HepG2 (cell line): ENCODE results near the gene ARHGAP4. TPM values are rescaled to one million over a fixed set of nuclear protein-coding genes. Genes with fewer than 3 reads are reported as not detected.

ENCODE experiments used
- ATAC-seq: fragments of 200-7000 bp; cut with Tn5 transposase; 3 replicates; pipeline ENCODE4 v1.9.1; 2020; ENCODE audit warnings: mild to moderate bottlenecking, moderate library complexity
- BruUV-seq: library from RNA; stranded (reverse); fragments of 400-500 nt; replicated peaks from 2 replicates; lab custom pipeline; 2021; lab: Mats Ljungman, UMichigan
- CTCF ChIA-PET: fragments of 300-600 bp; formaldehyde crosslinking; extraction: SDS; loops from one replicate; lab custom pipeline; 2021; ENCODE audit warnings: low total read pairs, inconsistent platforms, low intra/inter-chr PET ratio; lab: Yijun Ruan, JAX
- POLR2A ChIA-PET: fragments of 350-600 bp; sonication (Branson Sonifier 250); formaldehyde crosslinking; loops from one replicate; lab custom pipeline; 2020; ENCODE audit warnings: antibody characterized with exemption, inconsistent platforms; lab: Yijun Ruan, JAX
- DNase-seq: peaks from one replicate; pipeline ENCODE4 v3.0.0-alpha.2; 2015; ENCODE audit warnings: low spot score
- FAIRE-seq: peaks from 3 replicates; lab custom pipeline; 2011; peaks lifted over from hg19 to GRCh38; lab: Jason Lieb, UNC
- H2AFZ ChIP-seq: one replicate; pipeline ENCODE4 v1.6.1; 2011; ENCODE audit warnings: low read length, inconsistent platforms
- H3K27ac ChIP-seq: fragments of 300-600 bp; 3 replicates; pipeline ENCODE4 v1.8.0; 2011; ENCODE audit warnings: mixed run types, mild to moderate bottlenecking, mixed read lengths, low read length, inconsistent platforms; ENCODE audit not compliant: insufficient read depth; ENCODE audit errors: extremely low read length
- H3K27me3 ChIP-seq, 2 experiments: fragments of 200-600 bp in 1 of 2; 2 replicates in 1 of 2; 3 replicates in 1 of 2; pipeline versions ENCODE4 v1.6.0 to v1.8.0; 2011; ENCODE audit warnings: low read length in 2 of 2, mild to moderate bottlenecking in 2 of 2, moderate library complexity in 2 of 2, inconsistent platforms in 1 of 2; ENCODE audit not compliant: insufficient read depth in 2 of 2, control insufficient read depth in 1 of 2
- H3K36me3 ChIP-seq, 2 experiments: fragments of 200-600 bp in 1 of 2; replicated peaks in 1 of 2; 2 replicates in 1 of 2; 3 replicates in 1 of 2; pipeline versions ENCODE4 v1.5.1 to v1.8.0; 2011; ENCODE audit warnings: low read length in 2 of 2, inconsistent platforms in 1 of 2; ENCODE audit not compliant: insufficient read depth in 2 of 2, control insufficient read depth in 1 of 2
- H3K4me1 ChIP-seq: 2 replicates; pipeline ENCODE4 v1.5.1; 2012; ENCODE audit warnings: low read length, inconsistent platforms; ENCODE audit not compliant: insufficient read depth
- H3K4me2 ChIP-seq: 2 replicates; pipeline ENCODE4 v1.6.0; 2011; ENCODE audit warnings: low read depth, low read length, inconsistent platforms
- H3K4me3 ChIP-seq, 3 experiments: fragments of 200-600 bp in 1 of 3; sonication (generic), shearing (Covaris generic) in 1 of 3; replicated peaks in 1 of 3; 2 replicates each; pipeline ENCODE4 v1.5.1; 2011 to 2016; ENCODE audit warnings: low read length in 3 of 3, inconsistent platforms in 2 of 3, low read depth in 2 of 3, mild to moderate bottlenecking in 2 of 3, control low read depth in 1 of 3, mixed read lengths in 1 of 3; ENCODE audit not compliant: insufficient read depth in 1 of 3
- H3K79me2 ChIP-seq: one replicate; pipeline ENCODE4 v1.6.1; 2011; ENCODE audit warnings: low read length, inconsistent platforms; ENCODE audit not compliant: insufficient read depth
- H3K9ac ChIP-seq: 2 replicates; pipeline ENCODE4 v1.6.0; 2011; ENCODE audit warnings: mild to moderate bottlenecking, low read depth, low read length, inconsistent platforms; ENCODE audit not compliant: insufficient read depth
- H3K9me3 ChIP-seq: 2 replicates; pipeline ENCODE4 v1.5.1; 2012; ENCODE audit warnings: mild to moderate bottlenecking, low read length
- H4K20me1 ChIP-seq: 2 replicates; pipeline ENCODE4 v1.6.0; 2011; ENCODE audit warnings: inconsistent platforms, mild to moderate bottlenecking, low read length, moderate library complexity; ENCODE audit not compliant: insufficient read depth
- AGO2 ChIP-seq: fragments of 200-400 bp; formaldehyde crosslinking; optimal IDR thresholded peaks from 2 replicates; pipeline ENCODE3; 2017; ENCODE audit warnings: mild to moderate bottlenecking, low read depth, low read length, moderate library complexity
- ARNT2 ChIP-seq: sonication (generic); formaldehyde crosslinking; IDR thresholded peaks from 2 replicates; pipeline ENCODE4 v1.8.0; 2022; ENCODE audit warnings: mild to moderate bottlenecking, low read depth, missing genetic modification reagents, moderate library complexity
- CAMTA2 ChIP-seq: sonication (generic); formaldehyde crosslinking; IDR thresholded peaks from 2 replicates; pipeline ENCODE4 v1.4.0; 2020; ENCODE audit warnings: mild to moderate bottlenecking, missing genetic modification reagents, borderline replicate concordance
- KLF12 ChIP-seq: sonication (generic); formaldehyde crosslinking; IDR thresholded peaks from 2 replicates; pipeline ENCODE4 v1.4.0; 2020; ENCODE audit warnings: missing genetic modification reagents, borderline replicate concordance
- MBD4 ChIP-seq: IDR thresholded peaks from 2 replicates; pipeline ENCODE4 v1.6.1; 2012; ENCODE audit warnings: low read length, inconsistent platforms, borderline replicate concordance
- MLLT10 ChIP-seq: sonication (generic); formaldehyde crosslinking; IDR thresholded peaks from 2 replicates; pipeline ENCODE4 v1.4.0; 2020; ENCODE audit warnings: missing genetic modification reagents
- PPARG ChIP-seq: conservative IDR thresholded peaks from 2 replicates; pipeline ENCODE4 v1.6.1; 2016; ENCODE audit warnings: missing biosample characterization, missing genetic modification reagents
- RFX1 ChIP-seq: fragments of 450-650 bp; IDR thresholded peaks from 2 replicates; pipeline ENCODE4 v1.6.1; 2017
- WIZ ChIP-seq: sonication (generic); formaldehyde crosslinking; IDR thresholded peaks from 2 replicates; pipeline ENCODE4 v1.5.1; 2020; ENCODE audit warnings: mild to moderate bottlenecking, missing genetic modification reagents
- XRCC5 ChIP-seq: fragments of 200-400 bp; formaldehyde crosslinking; optimal IDR thresholded peaks from 2 replicates; pipeline ENCODE3; 2017; ENCODE audit warnings: mild to moderate bottlenecking, low read length
- ZNF556 ChIP-seq: sonication (generic); formaldehyde crosslinking; IDR thresholded peaks from 2 replicates; pipeline ENCODE4 v1.4.0; 2020; ENCODE audit warnings: mild to moderate bottlenecking, missing genetic modification reagents, borderline replicate concordance
- WGBS: methylation state at CpG from one replicate; pipeline ENCODE4 v1.1.6; 2017; ENCODE audit warnings: low lambda C conversion rate; 5-methylcytosine and 5-hydroxymethylcytosine counted together
- in situ Hi-C: cut with HindIII; loops from 2 replicates; pipeline ENCODE4 v1.10.0; 2017; ENCODE audit warnings: low pct_unique_long_range_greater_than_20kb; ENCODE audit not compliant: extremely low pct_ligation_motif_present
- intact Hi-C: fragments of 100-400 bp; cut with micrococcal nuclease; formaldehyde crosslinking; loops from one replicate; pipeline ENCODE4 v1.10.0; 2022; ENCODE audit not compliant: unreplicated experiment
- polyA plus RNA-seq, 8 experiments: library from polyadenylated mRNA; depleted of rRNA in 3 of 8; stranded (reverse) in 7 of 8; unstranded in 1 of 8; fragments of >200 nt; fragmentation: Illumina TruSeq in 4 of 8; extraction: Trizol in 4 of 8; gene quantifications; 2 replicates each; pipeline versions ENCODE4 v1.2.1 to v1.2.3, GENCODE V29; 2011 to 2016; ENCODE audit warnings: low read depth in 4 of 8, missing spikeins in 1 of 8, mixed read lengths in 1 of 8; ENCODE audit not compliant: insufficient read depth in 1 of 8
- total RNA-seq, 5 experiments: library from RNA; depleted of rRNA; stranded (reverse); fragments of >200 nt; fragmentation: Illumina TruSeq; extraction: Trizol; gene quantifications; 2 replicates each; pipeline ENCODE4 v1.2.3, GENCODE V29; 2016; ENCODE audit warnings: low read depth in 1 of 5
- TF ChIP-seq, protein P1 (sequence below): IDR thresholded peaks from 2 replicates; pipeline ENCODE4 v1.6.1; 2012; ENCODE audit warnings: inconsistent platforms
- TF ChIP-seq, protein P2 (sequence below): sonication (generic); formaldehyde crosslinking; IDR thresholded peaks from 2 replicates; pipeline ENCODE4 v1.4.0; 2020; ENCODE audit warnings: mild to moderate bottlenecking, low read depth, missing genetic modification reagents
- TF ChIP-seq, protein P3 (sequence below): fragments of 450-650 bp; IDR thresholded peaks from 2 replicates; pipeline ENCODE4 v1.6.1; 2017
- TF ChIP-seq, protein P4 (sequence below): sonication (generic); formaldehyde crosslinking; IDR thresholded peaks from 2 replicates; pipeline ENCODE4 v1.8.0; 2022; ENCODE audit warnings: low read depth, missing genetic modification reagents

Gene ARHGAP4
- total and polyA plus RNA-seq, 2 of the 13 experiments (the other 11 are each of a cell fraction or from before 2014, with no cell fraction given), result 0.57 to 0.64 TPM

DNA sequence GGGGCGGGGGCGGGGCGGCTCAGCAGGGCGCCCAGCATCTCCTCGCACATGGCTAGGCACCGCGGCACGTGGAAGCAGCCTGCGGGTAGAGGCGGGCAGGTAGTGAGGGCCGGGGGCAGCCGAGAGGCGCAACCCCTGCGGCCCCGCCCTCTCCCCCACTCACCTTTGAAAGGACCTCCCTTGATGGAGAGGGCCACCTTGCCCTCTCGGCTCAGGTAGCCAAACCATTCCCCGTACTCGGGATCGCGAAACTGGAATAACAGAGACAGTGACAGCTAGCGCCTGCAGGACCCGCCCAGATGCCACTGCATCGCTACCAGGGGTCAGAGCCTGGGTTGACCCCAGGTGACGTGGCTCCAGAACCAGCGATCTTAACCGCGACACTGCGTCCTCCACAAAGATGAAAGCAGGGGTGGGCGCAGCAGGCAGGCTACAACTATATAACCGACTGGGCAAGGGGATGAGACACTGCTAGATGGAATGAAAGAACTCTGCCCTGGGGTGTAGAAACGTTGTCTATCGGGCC is 9.3 kb upstream of the ARHGAP4 start (continued):
- TF ChIP-seq, protein P1, sequence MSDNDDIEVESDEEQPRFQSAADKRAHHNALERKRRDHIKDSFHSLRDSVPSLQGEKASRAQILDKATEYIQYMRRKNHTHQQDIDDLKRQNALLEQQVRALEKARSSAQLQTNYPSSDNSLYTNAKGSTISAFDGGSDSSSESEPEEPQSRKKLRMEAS, result peak; percentile 71
- TF ChIP-seq ZNF556 (CRISPR knock-in tag) (no peak), XRCC5 (no peak), WIZ (CRISPR knock-in tag) (no peak), MLLT10 (CRISPR knock-in tag) (no peak), RFX1 (no peak)
- TF ChIP-seq, protein P2, sequence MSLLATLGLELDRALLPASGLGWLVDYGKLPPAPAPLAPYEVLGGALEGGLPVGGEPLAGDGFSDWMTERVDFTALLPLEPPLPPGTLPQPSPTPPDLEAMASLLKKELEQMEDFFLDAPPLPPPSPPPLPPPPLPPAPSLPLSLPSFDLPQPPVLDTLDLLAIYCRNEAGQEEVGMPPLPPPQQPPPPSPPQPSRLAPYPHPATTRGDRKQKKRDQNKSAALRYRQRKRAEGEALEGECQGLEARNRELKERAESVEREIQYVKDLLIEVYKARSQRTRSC (CRISPR knock-in tag), result no peak
- TF ChIP-seq, protein P3, sequence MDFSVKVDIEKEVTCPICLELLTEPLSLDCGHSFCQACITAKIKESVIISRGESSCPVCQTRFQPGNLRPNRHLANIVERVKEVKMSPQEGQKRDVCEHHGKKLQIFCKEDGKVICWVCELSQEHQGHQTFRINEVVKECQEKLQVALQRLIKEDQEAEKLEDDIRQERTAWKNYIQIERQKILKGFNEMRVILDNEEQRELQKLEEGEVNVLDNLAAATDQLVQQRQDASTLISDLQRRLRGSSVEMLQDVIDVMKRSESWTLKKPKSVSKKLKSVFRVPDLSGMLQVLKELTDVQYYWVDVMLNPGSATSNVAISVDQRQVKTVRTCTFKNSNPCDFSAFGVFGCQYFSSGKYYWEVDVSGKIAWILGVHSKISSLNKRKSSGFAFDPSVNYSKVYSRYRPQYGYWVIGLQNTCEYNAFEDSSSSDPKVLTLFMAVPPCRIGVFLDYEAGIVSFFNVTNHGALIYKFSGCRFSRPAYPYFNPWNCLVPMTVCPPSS, result no peak

DNA sequence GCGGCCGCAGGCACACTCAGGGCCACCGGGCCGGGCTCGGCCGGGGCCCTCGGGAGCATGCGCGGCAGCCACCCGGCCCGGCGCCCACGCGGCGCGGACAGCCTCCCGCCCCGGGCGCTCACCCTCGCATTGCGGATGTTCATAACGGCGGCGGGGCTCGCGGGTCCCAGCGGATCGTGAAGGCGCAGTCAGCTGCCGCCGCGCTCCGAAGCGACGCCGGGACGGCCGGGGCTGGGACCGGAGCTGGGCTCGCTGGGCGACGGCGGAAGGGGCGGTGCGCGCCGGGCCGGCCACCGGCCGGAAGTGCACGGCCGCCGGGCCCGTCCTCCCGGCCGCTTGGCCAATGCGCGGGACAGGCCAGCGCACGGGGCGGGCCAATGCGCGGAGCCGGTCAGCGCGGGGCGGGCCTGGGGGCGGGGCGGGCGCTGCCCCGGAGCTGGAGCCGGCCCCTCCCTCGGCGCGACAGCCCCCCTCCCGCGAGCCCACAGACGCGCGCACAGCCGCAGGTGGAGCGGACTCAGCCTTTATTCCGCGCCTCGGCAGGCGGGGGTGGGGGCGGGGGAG is 8.8 kb upstream of the ARHGAP4 start, which contains the start of gene NAA10:
Gene NAA10 (minus strand): TSS at position 276 of the 564 bp plus-strand sequence. CDS start 133 bp downstream, at position 143.
- in situ Hi-C loops, result no loop called here
- FAIRE-seq, result no peak
- no peak within 1 kb of the TSS for H2AFZ ChIP-seq
- WGBS, result no CpG with 5 or more reads among the region's 87 CpGs
- H4K20me1 ChIP-seq, result no peaks in the 10 kb centered on the region
- intact Hi-C loops, result no loop called here
- POLR2A ChIA-PET, result interaction anchor here (0.8 to 2.6 kb wide), 7 partner anchors 9 to 208 kb away, joined by 4 to 20 read pairs (median 5); partner anchors contain the start of genes ARHGAP4, HCFC1 and RENBP
- peak within 1 kb of the TSS; percentile 67 to 81 (median 80) for H3K4me3 ChIP-seq
- BruUV-seq, result no TSS peak
- H3K9ac ChIP-seq, result peak within 1 kb of the TSS; percentile 78
- CTCF ChIA-PET, result no interaction called here
- H3K36me3 ChIP-seq, result peaks cover 0 to 8% of the 10 kb centered on the region in 2 experiments; a peak in 1 of 5 replicates
- ATAC-seq, result peak; percentile 94
- peak; percentile 32 for DNase-seq
- peaks cover 9% of the 10 kb centered on the region for H3K79me2 ChIP-seq
- peaks cover 7% of the 10 kb centered on the region for H3K4me1 ChIP-seq
- no peaks in the 10 kb centered on the region for H3K9me3 ChIP-seq
- H3K27ac ChIP-seq, result peak within 1 kb of the TSS; percentile 64
- H3K27me3 ChIP-seq, result no peaks in the 10 kb centered on the region
- H3K4me2 ChIP-seq, result peak within 1 kb of the TSS; percentile 76
- no peak for TF ChIP-seq CAMTA2 (CRISPR knock-in tag)
- TF ChIP-seq, protein P4, sequence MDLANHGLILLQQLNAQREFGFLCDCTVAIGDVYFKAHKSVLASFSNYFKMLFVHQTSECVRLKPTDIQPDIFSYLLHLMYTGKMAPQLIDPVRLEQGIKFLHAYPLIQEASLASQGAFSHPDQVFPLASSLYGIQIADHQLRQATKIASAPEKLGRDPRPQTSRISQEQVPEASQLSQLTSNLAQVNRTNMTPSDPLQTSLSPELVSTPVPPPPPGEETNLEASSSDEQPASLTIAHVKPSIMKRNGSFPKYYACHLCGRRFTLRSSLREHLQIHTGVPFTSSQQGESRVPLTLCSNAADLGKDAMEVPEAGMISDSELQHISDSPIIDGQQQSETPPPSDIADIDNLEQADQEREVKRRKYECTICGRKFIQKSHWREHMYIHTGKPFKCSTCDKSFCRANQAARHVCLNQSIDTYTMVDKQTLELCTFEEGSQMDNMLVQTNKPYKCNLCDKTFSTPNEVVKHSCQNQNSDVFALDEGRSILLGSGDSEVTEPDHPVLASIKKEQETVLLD (CRISPR knock-in tag), result 0 out of 2 replicates have a peak, but pooled peaks have one; percentile 26
- peak; percentile 28 for TF ChIP-seq AGO2
- TF ChIP-seq KLF12 (CRISPR knock-in tag), result no peak
- TF ChIP-seq ARNT2, result 0 out of 2 replicates have a peak, but pooled peaks have one; percentile 15
- no peak for TF ChIP-seq PPARG
- no peak for TF ChIP-seq MBD4
